Fibroblast of lung (primary cell): Measurements from ENCODE around the gene DPP6.

ENCODE experiments used
- CTCF ChIP-seq, 2 donors: IDR thresholded peaks in 1 of 2; conservative IDR thresholded peaks in 1 of 2; 1 replicate in 1 of 2; 2 replicates in 1 of 2; pipeline ENCODE4 v1.5.1; 2011 to 2012; ENCODE audit warnings: low read length in 2 of 2, control low read depth in 1 of 2, inconsistent platforms in 1 of 2, low read depth in 1 of 2, mild to moderate bottlenecking in 1 of 2
- EZH2 ChIP-seq: IDR thresholded peaks from 2 replicates; pipeline ENCODE4 v1.5.1; 2012; ENCODE audit warnings: low read length, control low read depth, mild to moderate bottlenecking; ENCODE audit errors: missing control alignments

- TF ChIP-seq CTCF (conservative IDR thresholded peaks at IDR 0.05 in 1 of 2, IDR thresholded peaks at IDR 0.05 in 1 of 2; ENCODE audit: low read depth in 1 of 2, low read length in 2 of 2) (no peak), EZH2 (no peak)
Observed at GRCh38 chr7:154530136-154530535, 477.9 kb downstream of the DPP6 start.
